GM19238 (cell line): Measurements from ENCODE around the gene RAP1GDS1.
"Not testable (repeated sequence)": the region's sequence is repeated elsewhere in the genome, so short reads cannot be mapped to it uniquely, and the experiment has no call there.

Experiments used
- DNase-seq: peaks from one replicate; pipeline ENCODE4 v3.0.0; 2011; ENCODE audit warnings: low spot score; ENCODE audit not compliant: insufficient read length

The RAP1GDS1 gene

DNA sequence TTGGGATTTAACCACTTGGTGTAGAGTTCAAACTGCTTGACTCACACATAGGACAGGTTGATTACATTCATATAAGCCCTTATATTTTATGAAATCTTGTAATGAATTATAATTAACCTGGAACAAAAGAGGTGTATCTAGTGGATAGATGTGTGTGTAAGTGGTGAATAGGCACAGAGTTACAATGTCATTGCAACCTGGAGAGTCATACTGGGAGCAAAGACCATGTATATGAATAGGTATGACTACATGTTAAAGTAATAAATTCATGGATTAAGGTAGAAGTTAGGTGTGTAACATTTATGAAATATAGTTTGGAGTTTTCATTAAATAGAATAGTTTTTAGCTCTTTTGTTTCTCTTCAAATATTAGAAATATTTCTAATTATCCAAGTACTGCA, 26.1 kb downstream of the RAP1GDS1 start:
- no peak for DNase-seq

DNA sequence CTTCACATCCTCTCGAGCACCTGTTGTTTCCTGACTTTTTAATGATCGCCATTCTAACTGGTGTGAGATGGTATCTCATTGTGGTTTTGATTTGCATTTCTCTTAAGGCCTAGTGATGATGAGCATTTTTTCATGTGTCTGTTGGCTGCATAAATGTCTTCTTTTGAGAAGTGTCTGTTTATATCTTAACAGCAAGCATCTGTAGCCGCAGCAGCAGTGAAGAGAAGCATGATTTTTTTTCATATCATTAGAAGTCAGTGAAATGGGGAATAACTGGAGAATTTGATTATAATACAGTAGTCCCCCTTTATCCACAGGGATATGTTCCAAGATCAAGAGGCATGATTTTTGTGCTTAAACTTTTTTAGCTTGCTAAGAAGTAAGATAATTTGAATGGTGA, 27.5 kb downstream of the RAP1GDS1 start:
- DNase-seq: not testable (repeated sequence)

DNA sequence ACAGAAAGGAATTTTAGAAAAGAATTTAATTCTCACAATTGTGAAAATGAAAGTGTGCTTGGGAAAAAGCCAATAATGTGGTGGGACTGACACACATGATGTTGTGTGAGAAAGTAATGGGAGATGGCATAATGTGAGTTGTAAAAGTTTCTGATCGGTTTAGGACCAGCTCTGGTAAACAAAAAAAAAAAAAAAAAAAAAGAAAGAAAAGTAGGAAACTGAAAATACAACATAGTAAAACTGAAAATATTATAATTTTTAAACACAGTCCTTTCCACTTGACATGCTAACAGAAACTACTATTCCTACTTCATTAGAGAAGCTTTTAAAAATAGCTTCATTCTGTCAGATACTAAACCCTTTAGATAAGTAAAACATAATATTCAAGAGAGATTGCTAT, 28.2 kb downstream of the RAP1GDS1 start:
- no peak for DNase-seq

DNA sequence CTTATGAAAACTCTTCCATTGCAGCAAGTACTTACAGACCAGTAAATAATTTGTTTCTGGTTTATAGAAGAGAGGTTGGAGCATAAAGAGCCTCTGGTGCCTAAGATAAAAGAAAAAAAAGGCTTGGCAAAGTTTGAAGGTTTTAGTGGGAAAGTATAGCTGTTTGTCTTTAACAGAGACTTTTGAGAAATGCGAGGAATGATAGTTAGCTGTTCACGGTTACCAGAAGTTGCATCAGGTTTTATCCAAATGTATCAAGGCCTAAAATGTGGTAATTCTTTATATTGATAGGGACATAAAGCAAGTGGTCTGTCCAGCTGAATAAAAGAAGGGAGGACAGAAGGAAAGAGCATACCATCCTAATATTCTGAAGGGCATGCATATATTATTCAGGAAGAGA, 29.3 kb downstream of the RAP1GDS1 start:
- no peak for DNase-seq

DNA sequence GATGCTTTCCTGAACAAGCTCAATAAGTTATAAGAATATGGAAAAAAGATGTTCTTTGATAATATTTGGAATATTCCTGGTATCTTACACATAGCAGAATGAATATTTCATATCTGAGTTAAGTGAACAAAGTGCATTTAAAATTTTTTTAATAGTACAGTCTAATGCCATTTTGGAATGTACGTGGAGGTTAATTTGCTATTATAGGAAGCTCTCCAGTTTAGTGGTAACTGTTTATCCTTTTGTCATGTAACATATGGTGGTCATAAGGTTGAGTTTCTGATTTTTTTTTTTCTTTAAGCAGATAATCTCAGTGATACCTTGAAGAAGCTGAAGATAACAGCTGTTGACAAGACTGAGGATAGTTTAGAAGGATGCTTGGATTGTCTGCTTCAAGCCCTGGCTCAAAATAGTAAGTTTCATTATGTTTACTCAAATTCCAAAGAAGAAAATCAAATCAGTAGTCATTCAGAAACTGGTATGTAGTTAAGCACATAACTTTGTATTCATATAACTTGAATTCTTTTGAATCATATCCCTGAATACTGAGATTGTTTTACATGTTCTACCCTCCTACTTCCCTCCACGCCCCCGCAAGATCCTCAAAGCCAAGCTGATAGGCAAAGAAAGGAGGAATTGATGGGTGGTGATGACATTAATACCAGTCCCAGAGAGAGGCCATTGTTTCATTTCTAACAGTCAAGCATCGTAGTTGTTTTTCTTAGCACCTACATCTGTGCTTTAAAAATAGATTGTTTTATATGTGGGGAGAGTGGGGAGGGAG, 32.1 kb downstream of the RAP1GDS1 start:
- DNase-seq: no peak

DNA sequence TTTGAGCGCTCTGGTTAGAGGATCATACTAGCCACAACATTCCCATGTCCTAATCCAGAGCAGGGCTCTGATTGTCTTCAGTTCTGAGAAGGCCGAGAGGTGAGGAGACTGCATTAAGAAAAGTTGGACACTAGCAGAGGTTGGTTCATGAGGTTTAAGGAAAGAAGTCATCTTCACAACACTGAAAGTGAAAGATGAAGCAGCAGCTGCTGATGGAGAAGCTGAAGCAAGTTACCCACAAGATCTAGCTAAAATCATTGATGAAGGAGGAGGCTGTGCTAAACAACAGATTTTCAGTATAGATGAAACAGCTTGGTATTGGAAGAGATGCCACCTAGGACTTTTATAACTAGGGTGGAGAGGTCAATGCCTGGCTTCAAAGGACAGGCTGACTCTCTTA, 36.8 kb downstream of the RAP1GDS1 start:
- no peak for DNase-seq

DNA sequence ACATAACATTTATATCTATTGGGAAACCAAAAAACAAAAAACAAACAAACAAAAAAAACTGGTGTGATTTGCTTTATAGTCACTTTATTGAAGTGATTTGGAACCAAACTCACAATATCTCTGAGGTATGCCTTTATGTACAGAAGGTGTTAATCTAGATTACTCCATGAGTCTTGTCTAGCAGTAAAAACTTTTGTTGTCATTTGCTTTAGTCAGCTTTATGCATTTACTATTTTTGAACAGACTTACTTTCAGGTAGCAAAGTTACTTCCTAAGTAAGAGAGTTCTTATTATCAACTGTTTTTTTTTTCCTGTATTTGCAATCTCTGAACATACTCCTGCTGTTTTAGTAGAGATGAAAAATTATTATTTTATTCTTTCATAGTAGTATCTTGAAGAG, 39.5 kb downstream of the RAP1GDS1 start:
- no peak for DNase-seq

DNA sequence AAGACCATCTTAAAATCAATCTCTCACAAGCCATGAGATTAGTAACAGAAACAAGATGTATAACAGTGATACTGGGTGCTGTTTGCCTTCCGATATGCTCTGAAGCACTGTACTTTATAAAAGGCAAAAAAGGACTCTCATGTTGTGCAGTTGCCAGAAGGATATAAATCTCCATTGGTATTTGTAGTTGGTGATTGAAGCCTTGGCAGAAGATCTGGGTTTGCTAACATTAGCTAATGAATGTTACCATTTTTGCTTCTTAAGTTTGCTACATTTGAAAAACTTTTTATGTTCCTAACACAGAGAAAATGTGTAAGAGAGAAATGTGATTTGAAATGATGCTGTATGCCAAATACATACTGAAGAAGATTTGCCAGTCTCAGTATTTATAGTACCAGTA, 44.4 kb downstream of the RAP1GDS1 start:
- DNase-seq: no peak

DNA sequence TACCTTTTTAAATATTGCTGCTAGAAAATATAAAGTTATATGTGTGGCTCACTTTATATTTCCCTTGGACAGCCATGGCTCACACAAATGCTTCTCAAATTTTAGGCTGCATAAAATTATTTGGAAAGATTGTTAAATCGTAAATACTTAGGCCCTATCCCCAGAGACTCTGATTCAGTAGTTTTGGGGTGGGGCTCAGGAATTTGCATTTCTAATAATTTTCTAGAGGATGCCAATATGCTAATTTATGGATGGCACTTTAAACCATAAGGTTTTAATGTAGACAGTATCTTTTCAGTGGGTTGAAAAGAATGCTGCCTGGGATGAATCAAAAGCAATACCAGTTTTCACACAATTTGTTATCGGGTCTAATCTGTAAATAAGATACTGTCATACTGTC, 49.7 kb downstream of the RAP1GDS1 start:
- no peak for DNase-seq

DNA sequence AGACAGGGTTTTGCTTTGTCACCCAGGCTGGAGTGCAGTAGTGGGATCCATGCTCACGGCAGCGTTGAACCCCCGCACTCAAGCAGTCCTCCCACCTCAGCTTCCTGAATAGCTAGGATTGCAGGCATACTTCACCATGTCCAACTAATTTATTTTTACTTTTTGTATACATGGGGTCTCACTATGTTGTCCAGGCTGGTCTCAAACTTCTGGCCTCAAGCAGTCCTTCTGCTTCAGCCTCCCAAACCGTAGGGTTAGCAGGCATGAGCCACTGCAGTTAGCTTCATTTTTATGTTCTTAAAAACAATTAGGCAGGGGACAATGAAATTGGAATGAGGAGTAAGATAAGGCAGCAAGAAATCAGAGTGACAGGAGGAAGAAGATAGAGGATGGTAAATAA, 50.5 kb downstream of the RAP1GDS1 start:
- no peak for DNase-seq

DNA sequence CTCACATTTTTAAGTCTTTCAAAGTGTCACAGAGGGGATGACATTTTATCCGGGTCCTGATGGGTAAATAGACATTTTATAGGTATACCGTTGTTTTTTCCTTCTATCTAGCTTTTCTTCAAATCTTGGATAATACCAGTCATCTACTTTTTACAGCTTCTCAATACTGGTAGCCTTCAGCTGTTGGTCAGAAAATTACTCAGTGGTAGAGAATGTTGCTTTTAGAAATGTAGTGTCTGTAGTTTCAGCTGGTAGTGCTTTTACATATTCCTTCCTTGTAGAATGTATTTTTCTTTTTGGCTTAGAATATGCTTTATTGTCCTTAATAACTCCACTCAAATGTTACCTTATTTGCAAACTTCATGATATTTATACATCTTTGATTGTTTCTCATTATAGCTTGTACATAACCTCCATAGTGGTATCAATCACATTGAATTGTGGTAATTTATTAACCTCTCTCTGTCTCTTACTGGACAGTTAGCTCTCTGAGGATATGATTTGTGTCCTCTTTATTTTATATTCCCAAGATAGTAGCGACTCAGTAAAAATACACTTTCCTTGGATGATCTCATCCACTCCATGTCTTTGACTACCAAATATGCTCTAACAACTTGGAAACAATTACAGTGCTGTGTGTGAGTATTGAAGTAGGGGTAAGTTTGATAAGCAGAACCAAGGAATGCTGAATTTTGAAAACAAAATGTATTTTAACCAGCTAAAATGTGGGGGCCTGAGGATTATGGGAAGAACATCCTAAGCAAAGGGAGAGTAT, 53.8 kb downstream of the RAP1GDS1 start:
- no peak for DNase-seq

DNA sequence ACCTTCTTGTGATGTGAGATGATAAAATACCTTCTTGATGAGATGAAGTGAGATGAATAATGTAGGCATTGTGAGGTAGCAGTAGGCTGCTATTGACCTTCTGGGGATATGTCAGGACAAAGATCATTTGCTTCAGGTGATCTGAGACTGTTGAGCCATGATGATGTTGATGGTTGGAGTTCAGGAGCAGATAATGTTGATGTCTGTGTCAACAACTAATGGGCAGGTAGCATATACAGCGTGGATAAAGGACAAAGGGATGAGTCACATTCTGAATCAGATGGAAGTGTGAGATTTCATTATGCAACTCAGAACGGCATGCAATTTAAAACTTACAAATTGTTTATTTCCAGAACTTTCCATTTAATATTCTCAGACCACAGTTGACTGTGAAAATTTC, 57.3 kb downstream of the RAP1GDS1 start:
- no peak for DNase-seq

DNA sequence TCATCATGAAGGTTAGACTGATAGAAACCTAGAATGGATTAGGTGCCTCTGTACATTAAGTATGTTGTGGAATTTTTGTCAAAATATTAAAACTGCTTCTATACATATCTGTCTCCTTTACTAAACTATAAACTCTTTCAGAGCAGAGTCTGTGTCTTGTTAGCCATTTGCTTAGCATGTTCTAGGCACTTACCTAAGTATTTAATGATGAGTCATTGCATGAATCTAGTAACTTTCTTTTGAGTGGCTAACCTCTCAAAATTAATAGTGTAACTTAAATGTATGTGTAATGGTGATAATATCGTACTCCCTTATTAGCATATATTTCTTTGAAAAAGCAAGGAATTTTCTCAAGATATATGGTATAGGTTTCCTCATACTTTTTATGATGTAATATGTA, 57.8 kb downstream of the RAP1GDS1 start:
- DNase-seq: no peak

DNA sequence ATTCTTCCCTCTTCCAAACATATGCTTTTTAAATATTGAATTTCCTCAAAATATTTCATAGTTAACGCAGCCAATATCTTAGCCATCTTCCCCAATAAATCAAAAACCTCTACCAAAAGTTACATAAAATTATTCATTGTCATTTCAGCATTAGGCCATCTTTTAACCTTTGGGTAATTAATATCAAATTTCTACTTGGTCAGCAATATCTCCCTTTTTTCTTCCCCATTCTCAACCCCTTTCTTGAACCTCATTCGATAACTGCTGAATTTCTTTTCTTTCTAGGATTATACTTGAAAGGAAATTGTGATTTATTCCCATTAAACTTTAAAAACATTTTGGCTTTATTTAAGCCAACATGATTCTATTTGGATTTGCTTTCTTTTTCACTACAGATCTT, 65.0 kb downstream of the RAP1GDS1 start:
- no peak for DNase-seq

DNA sequence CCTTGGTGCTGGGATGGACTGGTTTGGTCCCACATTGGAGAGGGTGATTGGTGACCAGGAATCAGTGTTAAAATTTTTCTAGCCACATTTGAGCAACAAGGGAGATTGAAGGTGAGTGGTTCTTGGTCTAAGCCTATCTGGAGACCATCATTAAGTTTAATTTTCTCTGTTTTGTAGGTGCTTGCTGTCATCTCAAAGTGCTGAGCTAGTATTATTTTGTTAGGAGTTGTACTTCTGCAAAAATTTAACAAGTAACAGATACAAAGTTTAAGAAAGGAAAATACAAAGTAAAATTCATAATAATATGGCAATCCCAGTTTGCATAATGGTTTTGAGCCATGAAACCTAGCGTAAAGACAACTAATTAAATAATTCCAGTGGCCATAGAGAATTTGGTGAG, 66.5 kb downstream of the RAP1GDS1 start:
- no peak for DNase-seq

DNA sequence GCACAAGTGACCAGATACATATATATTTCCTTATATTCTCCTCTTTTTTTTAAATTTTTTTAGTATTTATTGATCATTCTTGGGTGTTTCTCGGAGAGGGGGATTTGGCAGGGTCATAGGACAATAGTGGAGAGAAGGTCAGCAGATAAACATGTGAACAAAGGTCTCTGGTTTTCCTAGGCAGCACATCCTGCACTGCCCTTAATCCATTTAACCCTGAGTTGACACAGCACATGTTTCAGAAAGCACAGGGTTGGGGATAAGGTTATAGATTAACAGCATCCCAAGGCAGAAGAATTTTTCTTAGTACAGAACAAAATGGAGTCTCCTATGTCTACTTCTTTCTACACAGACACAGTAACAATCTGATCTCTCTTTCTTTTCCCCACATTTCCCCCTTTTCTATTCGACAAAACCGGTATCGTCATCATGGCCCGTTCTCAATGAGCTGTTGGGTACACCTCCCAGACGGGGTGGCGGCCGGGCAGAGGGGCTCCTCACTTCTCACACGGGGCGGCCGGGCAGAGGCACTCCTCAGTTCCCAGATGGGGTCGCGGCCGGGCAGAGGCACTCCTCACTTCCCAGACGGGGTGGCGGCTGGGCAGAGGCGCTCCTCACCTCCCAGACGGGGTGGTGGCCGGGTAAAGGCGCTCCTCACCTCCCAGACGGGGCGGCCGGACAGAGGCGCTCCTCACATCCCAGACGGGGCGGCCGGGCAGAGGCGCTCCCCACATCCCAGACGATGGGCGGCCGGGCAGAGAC, 68.9 kb downstream of the RAP1GDS1 start:
- not testable (repeated sequence) for DNase-seq

DNA sequence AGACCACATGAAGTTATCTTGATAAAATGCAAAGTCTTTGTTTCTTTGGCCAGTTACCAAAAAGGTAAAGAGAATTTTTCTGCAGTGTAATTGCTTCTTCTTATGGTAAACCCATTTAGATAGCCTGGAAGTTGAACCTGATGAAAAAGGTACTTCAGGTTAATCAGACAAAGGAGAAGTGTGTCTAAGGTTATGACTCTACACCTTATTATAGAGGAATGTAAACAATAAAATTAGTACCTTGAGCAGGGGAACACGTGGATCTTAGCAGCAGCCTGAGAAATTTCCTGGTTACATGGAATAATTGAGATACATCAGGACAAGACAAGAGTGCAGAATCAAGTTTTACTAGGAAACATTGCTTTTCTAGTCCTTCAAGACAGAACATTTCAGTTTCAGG, 70.8 kb downstream of the RAP1GDS1 start:
- no peak for DNase-seq

DNA sequence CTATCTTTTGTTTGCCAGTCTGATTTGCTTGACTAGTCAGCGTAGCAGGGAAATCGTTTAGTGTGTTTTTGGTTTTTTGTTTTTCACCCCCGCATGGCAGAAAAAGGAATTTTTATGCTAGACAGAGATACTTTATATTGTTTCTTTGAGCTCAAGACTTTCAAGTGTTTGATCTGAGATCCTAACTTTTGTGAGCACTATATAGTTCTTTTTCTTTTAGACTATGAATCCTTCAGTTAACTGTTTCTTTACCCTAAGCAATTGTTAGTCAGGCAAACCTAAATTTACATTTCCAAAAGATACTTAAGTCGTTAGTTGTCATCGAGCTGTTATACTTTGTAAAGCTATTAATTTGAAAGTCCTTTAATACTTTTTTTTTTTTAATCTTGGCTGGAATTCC, 73.3 kb downstream of the RAP1GDS1 start:
- DNase-seq: no peak

DNA sequence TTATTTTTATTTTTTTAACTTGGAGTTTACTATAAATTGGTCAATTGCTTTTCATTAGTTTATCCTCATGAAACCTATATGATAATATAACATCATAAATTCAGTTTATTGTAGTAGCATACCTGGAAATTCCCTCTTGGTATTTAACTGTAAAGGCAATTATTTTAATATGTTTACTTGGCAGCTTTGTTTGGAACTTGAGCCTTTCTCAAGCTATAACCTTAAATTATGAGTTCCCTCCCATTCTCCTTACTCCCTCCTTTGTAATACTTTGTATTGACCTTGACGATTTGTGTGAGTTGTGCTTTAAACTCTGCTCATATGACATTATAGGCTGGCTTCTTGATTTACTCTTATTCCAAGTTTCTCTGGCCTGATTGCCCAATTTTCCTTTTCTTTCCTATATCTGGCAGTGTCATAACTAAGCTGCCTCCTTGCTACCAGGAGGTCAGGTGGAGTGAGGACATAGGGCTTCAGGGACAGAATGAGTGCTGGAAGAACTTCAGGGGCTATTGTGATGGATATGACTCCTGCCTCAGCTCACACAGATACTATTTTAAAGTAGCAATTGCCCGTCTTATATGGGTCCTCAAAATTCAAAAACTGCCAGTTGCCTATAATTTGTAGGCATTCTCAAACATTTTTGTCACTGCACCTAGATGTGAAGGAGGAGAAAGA, 77.7 kb downstream of the RAP1GDS1 start:
- no peak for DNase-seq

DNA sequence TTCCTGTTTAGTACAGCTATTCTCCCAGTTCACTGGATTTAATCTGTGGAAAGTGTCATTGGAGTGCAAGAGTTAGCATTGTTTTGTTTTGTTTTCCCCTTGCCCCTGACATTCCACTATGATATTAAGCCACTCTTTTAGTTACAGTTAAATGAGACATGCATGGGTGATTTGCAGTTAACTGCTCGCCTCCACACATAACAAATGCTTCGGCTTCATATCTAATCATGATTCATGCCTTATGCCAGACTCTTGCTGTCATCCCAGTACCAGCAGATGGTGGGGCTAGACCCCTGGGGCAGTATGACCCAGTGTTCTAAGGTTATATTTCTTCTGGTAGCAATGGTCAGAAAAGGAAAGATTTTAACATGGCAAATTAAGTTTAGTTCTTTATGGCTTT, 80.1 kb downstream of the RAP1GDS1 start:
- DNase-seq: no peak

DNA sequence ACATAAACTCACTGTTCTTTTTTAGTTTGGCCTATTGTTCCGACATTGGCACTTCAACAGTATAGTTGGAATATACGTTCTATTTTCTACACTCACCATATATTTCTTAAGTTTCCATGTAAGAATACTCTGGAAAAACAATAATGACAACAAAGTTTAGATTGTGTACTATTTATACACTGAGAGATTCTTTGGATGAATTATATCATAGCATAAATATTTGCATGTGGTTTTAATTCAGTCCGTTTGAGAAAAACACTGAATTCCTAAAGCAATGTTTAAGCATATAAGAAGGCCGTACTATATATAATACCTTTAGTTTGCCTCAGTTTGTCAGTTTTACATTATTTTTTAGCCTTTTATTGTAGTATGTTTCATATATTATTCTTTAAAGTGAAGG, 82.4 kb downstream of the RAP1GDS1 start:
- no peak for DNase-seq

DNA sequence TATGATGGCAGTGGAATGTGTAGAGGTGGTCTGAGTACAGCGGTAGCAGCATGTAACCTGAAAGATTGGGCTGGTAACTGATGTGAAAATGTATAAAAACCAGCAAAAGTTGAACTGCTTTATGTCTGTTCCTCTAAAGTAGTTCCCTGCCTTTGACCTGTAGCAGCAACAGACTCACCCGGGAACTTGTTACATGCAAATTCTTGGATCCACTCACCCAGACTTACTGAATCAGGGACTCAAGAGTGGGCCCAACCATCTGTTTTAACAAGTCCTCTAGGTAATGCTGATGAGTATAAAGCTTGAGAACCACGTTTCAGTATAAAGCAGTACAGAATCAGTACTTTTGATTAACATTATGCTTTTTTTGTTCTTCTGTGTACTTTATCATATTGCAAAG, 84.7 kb downstream of the RAP1GDS1 start:
- no peak for DNase-seq
